G401.6 (cell line): ENCODE data around the gene ZNF154.

Source experiments
- FAIRE-seq: peaks from 2 replicates; lab custom pipeline; 2012; peaks lifted over from hg19 to GRCh38; lab: Jason Lieb, UNC

Gene ZNF154

GRCh38 chr19:57675881-57676280 lies 33.1 kb downstream of the ZNF154 start:
- no peak for FAIRE-seq

GRCh38 chr19:57672466-57672865 lies 36.5 kb downstream of the ZNF154 start:
- FAIRE-seq, result no peak

- no peak for FAIRE-seq
Observed at GRCh38 chr19:57671124-57671895, 37.7 kb downstream of the ZNF154 start.

GRCh38 chr19:57668635-57669034 lies 40.4 kb downstream of the ZNF154 start, which contains the start of gene ZSCAN4:
Gene ZSCAN4 (plus strand): TSS chr19:57668935. CDS start chr19:57676146, 7,211 bp downstream.
- FAIRE-seq, result no peak

GRCh38 chr19:57667228-57667627 lies 41.8 kb downstream of the ZNF154 start:
- FAIRE-seq, result no peak

- no peak for FAIRE-seq
Observed at GRCh38 chr19:57665261-57665806, 43.7 kb downstream of the ZNF154 start.

GRCh38 chr19:57664269-57665127 lies 44.5 kb downstream of the ZNF154 start:
- FAIRE-seq, result no peak

- FAIRE-seq, result no peak
Observed at GRCh38 chr19:57656346-57656745, 52.7 kb downstream of the ZNF154 start.

- FAIRE-seq, result no peak
Observed at GRCh38 chr19:57655443-57655842, 53.6 kb downstream of the ZNF154 start.

GRCh38 chr19:57653689-57654088 lies 55.3 kb downstream of the ZNF154 start:
- no peak for FAIRE-seq

GRCh38 chr19:57651654-57651996 lies 57.4 kb downstream of the ZNF154 start:
- FAIRE-seq, result no peak

GRCh38 chr19:57648331-57649003 lies 60.5 kb downstream of the ZNF154 start:
- no peak for FAIRE-seq
